Hepatocyte (in vitro differentiated cells): ENCODE measurements around the gene TAF6L. TPM values are rescaled to one million over a fixed set of nuclear protein-coding genes. Genes with fewer than 3 reads are reported as not detected.
"Not testable (repeated sequence)": the region's sequence is repeated elsewhere in the genome, so short reads cannot be mapped to it uniquely, and the experiment has no call there.

Source experiments
- DNase-seq: peaks from one replicate; pipeline ENCODE4 v3.0.0-alpha.2; 2016; ENCODE audit warnings: low spot score
- H2AFZ ChIP-seq: fragments of 200-600 bp; sonication (generic); 2 replicates; pipeline ENCODE4 v1.6.0; 2016; ENCODE audit warnings: antibody characterized with exemption, mild to moderate bottlenecking
- H3K27ac ChIP-seq: fragments of 200-600 bp; sonication (generic); 2 replicates; pipeline ENCODE4 v1.5.1; 2016; ENCODE audit warnings: mild to moderate bottlenecking
- H3K27me3 ChIP-seq: fragments of 200-600 bp; sonication (generic); 2 replicates; pipeline ENCODE4 v1.6.1; 2016
- H3K36me3 ChIP-seq: fragments of 200-600 bp; sonication (generic); replicated peaks from 2 replicates; pipeline ENCODE4 v1.5.1; 2016; ENCODE audit warnings: low read depth; ENCODE audit not compliant: insufficient read depth
- H3K4me1 ChIP-seq: fragments of 200-600 bp; sonication (generic); 2 replicates; pipeline ENCODE4 v1.5.1; 2016; ENCODE audit warnings: mild to moderate bottlenecking, moderate library complexity; ENCODE audit not compliant: insufficient read depth
- H3K4me2 ChIP-seq: fragments of 200-600 bp; sonication (generic); 2 replicates; pipeline ENCODE4 v1.6.0; 2016
- H3K4me3 ChIP-seq: fragments of 200-600 bp; sonication (generic); 2 replicates; pipeline ENCODE4 v1.5.1; 2016; ENCODE audit warnings: mild to moderate bottlenecking
- H3K79me2 ChIP-seq: fragments of 200-600 bp; sonication (generic); 2 replicates; pipeline ENCODE4 v1.6.0; 2017; ENCODE audit warnings: mild to moderate bottlenecking
- H3K9me2 ChIP-seq: fragments of 200-600 bp; sonication (generic); replicated peaks from 2 replicates; pipeline ENCODE4 v1.6.0; 2017; ENCODE audit warnings: mild to moderate bottlenecking; ENCODE audit not compliant: insufficient read depth
- H3K9me3 ChIP-seq: fragments of 200-600 bp; sonication (generic); 2 replicates; pipeline ENCODE4 v1.5.1; 2016; ENCODE audit warnings: low read depth, mild to moderate bottlenecking
- H4K20me1 ChIP-seq: fragments of 200-600 bp; sonication (generic); 2 replicates; pipeline ENCODE4 v1.6.0; 2016; ENCODE audit warnings: mild to moderate bottlenecking; ENCODE audit not compliant: insufficient read depth, poor library complexity, severe bottlenecking
- EZH2 ChIP-seq: fragments of 200-600 bp; sonication (generic); IDR thresholded peaks from 2 replicates; pipeline ENCODE4 v1.6.1; 2016; ENCODE audit warnings: antibody characterized with exemption, mild to moderate bottlenecking, borderline replicate concordance
- EZH2phosphoT487 ChIP-seq: fragments of 200-600 bp; sonication (generic); IDR thresholded peaks from one replicate; pipeline ENCODE4 v1.6.1; 2018; ENCODE audit warnings: antibody characterized with exemption, mild to moderate bottlenecking, low read depth, moderate library complexity; ENCODE audit not compliant: unreplicated experiment, severe bottlenecking
- WGBS: methylation state at CpG from one replicate; pipeline ENCODE4 v1.1.6; 2016; ENCODE audit warnings: low lambda C conversion rate; ENCODE audit errors: missing lambda C conversion rate; 5-methylcytosine and 5-hydroxymethylcytosine counted together
- polyA plus RNA-seq: library from polyadenylated mRNA; unstranded; fragments of >200 nt; fragmentation: Nextera tagmentation; extraction: Ambion mirVana; gene quantifications from 2 replicates; pipeline ENCODE4 v1.2.1, GENCODE V29; 2016
- total RNA-seq: library from RNA; depleted of rRNA; stranded (reverse); fragments of >200 nt; gene quantifications from 2 replicates; pipeline ENCODE4 v1.2.3, GENCODE V29; 2014
- TF ChIP-seq, protein P1 (sequence below): fragments of 200-600 bp; sonication (generic); IDR thresholded peaks from 2 replicates; pipeline ENCODE4 v1.5.1; 2016; ENCODE audit warnings: antibody characterized with exemption, mild to moderate bottlenecking; ENCODE audit not compliant: poor library complexity

The TAF6L gene
- total and polyA plus RNA-seq, 2 experiments from 2014 or later: 20.5 to 36.0 TPM

DNA sequence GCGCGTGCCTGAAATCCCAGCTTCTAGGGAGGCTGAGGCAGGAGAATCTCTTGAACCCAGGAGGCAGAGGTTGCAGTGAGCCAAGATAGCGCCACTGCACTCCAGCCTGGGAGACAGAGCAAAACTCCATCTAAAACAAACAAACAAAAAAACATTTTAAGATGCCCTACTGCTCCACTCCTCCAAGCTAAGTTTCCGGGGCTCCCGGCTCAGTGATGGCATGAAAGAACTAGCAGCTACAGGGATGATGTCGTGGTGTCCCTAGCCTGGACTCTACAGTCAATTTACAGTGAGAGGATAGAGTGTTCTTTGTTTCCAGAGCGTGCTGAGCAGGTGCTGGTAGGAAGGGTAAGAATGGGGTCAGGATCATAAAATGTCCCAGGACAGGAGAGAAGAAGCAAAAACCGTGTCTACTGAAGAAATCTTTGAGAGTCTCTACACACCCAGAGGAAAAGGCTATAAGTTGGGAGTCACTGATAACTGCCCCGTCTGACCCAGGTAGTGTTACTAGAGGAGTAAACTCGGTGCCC lies 16.0 kb upstream of the TAF6L start:
- H3K4me2 ChIP-seq: no peak overlapping the region

GRCh38 chr11:62757846-62758788 lies 13.1 kb upstream of the TAF6L start:
- TF ChIP-seq, protein P1, sequence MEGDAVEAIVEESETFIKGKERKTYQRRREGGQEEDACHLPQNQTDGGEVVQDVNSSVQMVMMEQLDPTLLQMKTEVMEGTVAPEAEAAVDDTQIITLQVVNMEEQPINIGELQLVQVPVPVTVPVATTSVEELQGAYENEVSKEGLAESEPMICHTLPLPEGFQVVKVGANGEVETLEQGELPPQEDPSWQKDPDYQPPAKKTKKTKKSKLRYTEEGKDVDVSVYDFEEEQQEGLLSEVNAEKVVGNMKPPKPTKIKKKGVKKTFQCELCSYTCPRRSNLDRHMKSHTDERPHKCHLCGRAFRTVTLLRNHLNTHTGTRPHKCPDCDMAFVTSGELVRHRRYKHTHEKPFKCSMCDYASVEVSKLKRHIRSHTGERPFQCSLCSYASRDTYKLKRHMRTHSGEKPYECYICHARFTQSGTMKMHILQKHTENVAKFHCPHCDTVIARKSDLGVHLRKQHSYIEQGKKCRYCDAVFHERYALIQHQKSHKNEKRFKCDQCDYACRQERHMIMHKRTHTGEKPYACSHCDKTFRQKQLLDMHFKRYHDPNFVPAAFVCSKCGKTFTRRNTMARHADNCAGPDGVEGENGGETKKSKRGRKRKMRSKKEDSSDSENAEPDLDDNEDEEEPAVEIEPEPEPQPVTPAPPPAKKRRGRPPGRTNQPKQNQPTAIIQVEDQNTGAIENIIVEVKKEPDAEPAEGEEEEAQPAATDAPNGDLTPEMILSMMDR: no peak
- no peak overlapping the region for H3K4me2 ChIP-seq
- no peaks in the 10 kb centered on the region for H4K20me1 ChIP-seq

More for the DNA sequence above, 16.0 kb upstream of the TAF6L start:
- Histone ChIP-seq H3K9me3 (no peaks in the 10 kb centered on the region), H3K79me2 (peaks cover 28% of the 10 kb centered on the region), H4K20me1 (no peaks in the 10 kb centered on the region), H3K36me3 (no peaks in the 10 kb centered on the region), H3K27ac (no peak overlapping the region), H3K4me1 (peaks cover 12% of the 10 kb centered on the region), H3K4me3 (no peak overlapping the region), H3K27me3 (no peaks in the 10 kb centered on the region), H2AFZ (no peak overlapping the region), H3K9me2 (no peaks in the 10 kb centered on the region)
- TF ChIP-seq EZH2phosphoT487 (no peak), EZH2 (no peak)
- TF ChIP-seq, protein P1: no peak
- WGBS: 87% methylated on average over 10 of the region's 10 CpGs
- no peak for DNase-seq

GRCh38 chr11:62760867-62761227 lies 10.3 kb upstream of the TAF6L start:
- peak overlapping the region; percentile 63 for H3K27ac ChIP-seq
- H3K4me1 ChIP-seq, H3K36me3 ChIP-seq, H3K9me3 ChIP-seq, H3K27me3 ChIP-seq, H3K9me2 ChIP-seq, H4K20me1 ChIP-seq, DNase-seq: not testable (repeated sequence)
- peaks cover 21% of the 10 kb centered on the region for H3K79me2 ChIP-seq
- peak overlapping the region; percentile 86 for H3K4me2 ChIP-seq
- peak overlapping the region; percentile 23 for H3K4me3 ChIP-seq
- 46% methylated on average over 9 of the region's 9 CpGs for WGBS
- peak overlapping the region; percentile 64 for H2AFZ ChIP-seq

More at GRCh38 chr11:62757846-62758788, 13.1 kb upstream of the TAF6L start:
- peaks cover 10% of the 10 kb centered on the region for H3K4me1 ChIP-seq
- H3K4me3 ChIP-seq: no peak overlapping the region
- no peak overlapping the region for H2AFZ ChIP-seq
- no peak overlapping the region for H3K27ac ChIP-seq
- 55% methylated on average over 9 of the region's 9 CpGs for WGBS
- H3K27me3 ChIP-seq: no peaks in the 10 kb centered on the region
- no peak for DNase-seq
- peaks cover 14% of the 10 kb centered on the region for H3K79me2 ChIP-seq
- H3K9me3 ChIP-seq: no peaks in the 10 kb centered on the region
- no peaks in the 10 kb centered on the region for H3K9me2 ChIP-seq
- no peaks in the 10 kb centered on the region for H3K36me3 ChIP-seq

- TF ChIP-seq EZH2phosphoT487: no peak
- TF ChIP-seq, protein P1: no peak
Measured at GRCh38 chr11:62770778-62771143, 435 bp upstream of the TAF6L start.

More at GRCh38 chr11:62770778-62771143, 435 bp upstream of the TAF6L start:
- H3K9me2 ChIP-seq: no peaks in the 10 kb centered on the region
- peak overlapping the region; percentile 80 for H3K4me2 ChIP-seq
- H3K79me2 ChIP-seq: peaks cover 24% of the 10 kb centered on the region
- H3K36me3 ChIP-seq: no peaks in the 10 kb centered on the region
- WGBS: 15% methylated on average over 18 of the region's 18 CpGs
- DNase-seq: peak; percentile 32
- peak overlapping the region; percentile 31 for H3K4me3 ChIP-seq
- H3K27me3 ChIP-seq: no peaks in the 10 kb centered on the region
- peak overlapping the region; percentile 96 for H3K27ac ChIP-seq
- peaks cover 17% of the 10 kb centered on the region for H3K4me1 ChIP-seq
- H3K9me3 ChIP-seq: no peaks in the 10 kb centered on the region
- peak overlapping the region; percentile 52 for H2AFZ ChIP-seq
- H4K20me1 ChIP-seq: no peaks in the 10 kb centered on the region
